GM21367 (cell line): ENCODE results near the gene NUDT3.
A peak's percentile ranks its signal among the peaks of the same experiment; 100 is the strongest.
"Not testable (repeated sequence)": the region's sequence is repeated elsewhere in the genome, so short reads cannot be mapped to it uniquely, and the experiment has no call there.

Source experiments
- ATAC-seq: cut with Tn5 transposase; IDR thresholded peaks from one replicate; pipeline ENCODE4 v1.9.1; 2021; ENCODE audit not compliant: unreplicated experiment

The NUDT3 gene

DNA sequence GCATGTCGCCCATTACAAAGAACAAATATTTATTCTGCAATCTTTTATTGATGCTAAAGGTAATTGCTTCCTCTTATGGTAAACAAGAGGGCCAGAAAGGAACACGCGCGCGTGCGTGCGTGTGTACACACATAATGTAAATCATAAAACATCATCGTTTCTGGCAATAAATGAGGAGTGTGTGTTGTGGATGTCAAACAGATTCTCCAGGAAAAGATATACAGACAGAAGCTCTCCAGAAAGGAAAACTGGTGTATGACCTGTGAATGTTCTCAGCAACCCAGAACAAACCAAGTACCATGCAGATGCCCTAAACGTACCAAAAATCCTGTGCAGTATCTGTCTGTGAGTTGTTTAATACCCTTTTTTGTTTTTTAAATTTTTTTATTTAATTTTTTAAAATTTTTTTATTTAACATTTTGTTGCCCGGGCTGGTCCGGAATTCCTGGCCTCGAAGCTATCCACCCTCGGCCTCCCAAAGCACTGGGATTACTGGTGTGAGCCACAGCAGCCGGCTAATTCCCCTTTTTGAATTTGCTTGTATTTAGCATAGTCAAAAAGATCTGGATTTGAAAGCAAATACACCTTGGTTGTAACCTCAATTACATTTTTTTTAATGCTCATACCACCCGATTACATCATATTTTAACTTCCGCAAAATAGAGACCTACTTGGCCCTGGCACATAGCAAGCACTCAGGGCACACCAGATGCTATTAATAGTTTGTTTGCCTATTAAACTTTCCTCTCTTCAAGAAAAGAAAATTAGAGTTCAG, 909 bp upstream of the NUDT3 start:
- ATAC-seq: no peak

DNA sequence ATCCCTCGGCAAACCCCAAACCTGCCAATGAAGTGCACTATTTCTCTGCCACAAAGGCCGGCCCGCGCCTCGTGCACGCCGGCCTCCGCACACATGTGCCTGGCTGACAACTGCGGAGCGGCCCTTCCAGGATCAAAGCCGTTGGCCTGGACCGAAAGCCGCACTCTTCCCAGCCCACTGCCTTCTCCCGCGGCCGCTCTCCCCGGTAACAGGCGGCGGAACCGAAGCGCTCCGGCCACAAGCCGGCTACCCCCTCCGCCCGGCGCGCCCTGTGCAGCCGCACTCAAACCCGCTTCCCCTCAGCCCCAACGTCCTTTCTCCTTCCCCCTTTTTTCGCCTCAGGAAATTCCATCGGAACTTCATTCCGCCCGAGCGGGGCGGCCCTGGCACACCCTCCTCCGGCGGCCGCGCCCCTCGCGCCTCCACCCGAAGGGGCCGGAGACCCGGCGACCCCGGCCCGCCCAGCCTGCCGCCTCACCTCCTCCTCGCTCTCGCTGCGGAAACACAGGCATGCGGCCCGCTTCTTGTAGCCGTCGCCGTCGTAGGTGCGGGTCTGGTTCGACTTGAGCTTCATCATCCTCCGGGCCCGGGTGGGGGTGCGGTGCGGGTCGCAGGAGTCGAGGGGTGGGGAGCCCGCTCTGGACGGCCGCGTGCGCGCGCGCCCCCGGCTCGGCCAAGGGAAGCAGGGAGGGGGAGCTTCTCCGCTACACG, 528 bp downstream of the NUDT3 start:
- peak; percentile 20 for ATAC-seq

DNA sequence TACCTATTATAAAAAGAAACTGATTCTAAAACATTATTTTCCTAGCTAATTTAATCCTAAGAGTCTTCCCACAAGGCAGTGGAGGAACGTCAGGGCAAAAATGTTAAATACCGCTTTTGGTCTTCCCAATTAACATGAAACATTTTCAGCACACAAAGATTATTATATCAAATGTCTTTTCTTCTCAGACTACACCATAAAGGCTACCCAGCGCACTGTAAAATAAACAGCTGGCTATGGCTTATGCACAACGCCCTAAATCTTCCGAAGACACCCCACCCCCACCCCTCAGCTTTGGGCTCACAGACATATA, 1.0 kb downstream of the NUDT3 start:
- ATAC-seq: no peak

DNA sequence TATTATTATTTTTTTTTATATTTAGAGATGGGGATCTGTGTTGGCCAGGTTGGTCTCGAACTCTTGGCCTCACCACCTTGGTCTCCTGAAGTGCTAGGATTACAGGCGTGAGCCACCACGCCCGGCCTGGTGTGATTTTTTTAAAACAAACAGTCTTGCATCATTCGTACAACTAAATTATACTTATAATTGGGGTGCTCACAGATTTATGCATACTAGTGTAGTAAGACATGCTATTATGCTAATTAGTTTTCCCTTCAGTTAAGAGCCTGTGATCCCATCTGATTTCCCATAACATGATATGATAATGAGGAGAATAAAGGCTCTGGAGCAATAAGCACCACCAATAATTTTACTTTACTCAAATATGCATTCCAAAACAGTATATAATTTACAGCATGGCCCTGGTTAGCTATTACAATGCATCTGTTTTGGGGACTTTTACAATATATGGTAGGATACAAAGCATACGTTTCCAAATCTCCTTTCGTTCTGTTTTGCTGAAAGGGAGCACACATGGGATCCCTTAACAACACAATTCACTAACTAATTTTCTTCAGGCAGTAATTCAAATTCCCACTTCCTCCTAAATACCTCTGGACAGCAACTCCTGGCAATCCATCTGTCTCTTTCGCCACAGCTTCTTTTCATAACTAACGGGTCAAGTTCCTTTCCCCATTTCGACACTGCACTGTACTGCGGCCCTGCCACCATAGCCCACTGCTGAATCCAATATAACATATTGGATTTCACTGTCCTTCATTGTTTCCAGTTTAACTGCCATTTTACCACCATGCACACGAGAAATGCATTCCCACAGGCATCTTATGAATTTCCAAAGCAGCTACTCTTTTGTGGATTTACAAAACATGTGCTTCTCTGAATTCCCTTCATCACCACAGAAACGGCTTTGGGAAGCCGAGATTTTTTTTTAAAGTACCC, 1.7 kb downstream of the NUDT3 start:
- ATAC-seq: no peak

DNA sequence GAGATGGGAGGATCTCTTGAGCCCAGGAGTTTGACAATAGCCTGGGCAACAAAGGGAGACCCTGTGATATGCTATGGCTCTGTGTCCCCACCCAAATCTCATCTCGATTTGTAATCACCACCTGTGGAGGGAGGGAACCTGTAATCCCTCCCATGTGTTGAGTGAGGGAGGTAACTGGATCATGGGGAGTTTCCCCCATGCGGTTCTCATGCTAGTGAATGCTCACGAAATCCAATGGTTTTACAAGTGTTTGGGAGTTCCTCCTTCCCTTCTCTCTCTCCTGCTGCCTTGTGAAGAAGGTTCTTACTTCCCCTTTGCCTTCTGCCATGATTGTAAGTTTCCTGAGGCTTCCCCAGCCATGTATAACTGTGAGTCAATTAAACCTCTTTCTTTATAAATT, 3.4 kb downstream of the NUDT3 start:
- no peak for ATAC-seq

DNA sequence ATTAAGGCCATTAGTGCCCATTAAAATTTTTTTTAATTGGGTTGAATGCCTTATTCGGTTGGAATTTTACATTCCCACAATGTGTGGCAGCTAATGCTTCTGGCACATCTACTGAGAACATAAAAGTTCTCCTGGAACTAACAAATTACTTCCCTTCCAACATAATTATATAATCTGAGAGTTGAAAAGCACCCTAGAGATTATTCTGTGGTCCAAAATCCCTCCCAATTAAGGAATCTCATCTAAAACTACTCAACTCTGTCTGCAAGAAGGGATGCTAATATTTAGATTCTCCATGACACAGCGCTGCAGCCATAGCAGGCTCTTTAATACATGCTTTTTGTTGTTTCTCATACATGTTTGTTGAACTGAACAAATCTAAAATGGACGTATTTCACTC, 4.0 kb downstream of the NUDT3 start:
- no peak for ATAC-seq

DNA sequence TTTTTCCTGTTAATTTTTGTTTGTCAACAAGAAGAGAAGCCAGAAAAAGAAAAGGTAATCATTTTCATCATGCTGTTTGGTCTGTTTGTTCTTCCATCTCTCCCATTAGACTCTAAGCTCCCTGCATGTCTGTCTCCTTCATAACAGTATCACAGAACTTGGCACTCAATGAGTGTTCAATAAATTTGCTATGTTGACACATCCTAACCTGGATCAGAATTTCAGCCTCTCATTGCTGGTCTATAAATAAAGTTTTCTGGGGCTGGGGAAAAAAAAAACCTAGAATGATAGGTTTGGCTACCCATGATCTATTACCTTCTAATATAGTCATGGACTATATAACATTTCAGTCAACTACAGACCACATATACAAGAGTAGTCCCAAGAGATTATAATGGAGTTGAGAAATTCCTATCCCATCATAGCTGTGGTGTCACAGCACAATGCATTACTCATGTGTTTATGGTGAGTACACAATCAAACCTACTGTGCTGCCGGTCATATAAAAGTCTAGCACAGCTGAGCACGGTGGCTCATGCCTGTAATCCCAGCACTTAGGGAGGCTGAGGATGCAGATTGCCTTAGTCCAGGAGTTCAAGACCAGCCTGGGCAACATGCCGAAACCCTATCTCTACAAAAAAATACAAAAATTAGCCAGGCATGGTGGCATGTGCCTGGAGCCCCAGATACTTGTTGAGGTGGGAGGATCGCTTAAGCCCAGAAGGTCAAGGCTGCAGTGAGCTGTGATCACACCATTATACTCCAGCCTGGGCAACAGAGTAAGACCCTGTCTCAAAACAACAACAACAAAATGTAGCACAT, 5.9 kb downstream of the NUDT3 start:
- ATAC-seq: no peak

DNA sequence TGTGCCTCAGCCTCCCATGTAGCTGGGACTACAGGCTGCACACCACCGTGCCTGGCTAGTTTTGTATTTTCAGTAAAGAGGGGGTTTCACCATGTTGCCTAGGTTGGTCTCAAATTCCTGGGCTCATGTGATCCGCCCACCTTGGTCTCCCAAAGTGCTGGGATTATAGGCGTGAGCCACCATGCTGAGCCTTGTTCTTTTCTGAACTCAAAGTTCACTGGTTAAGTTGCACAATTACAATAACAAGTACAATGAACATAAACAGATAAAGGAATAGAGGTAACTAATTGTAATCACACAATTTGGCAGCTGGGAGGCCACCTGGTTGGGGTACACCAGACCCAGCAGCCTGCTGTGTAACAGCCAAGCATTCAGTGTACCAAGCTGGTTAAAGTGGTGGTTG, 6.7 kb downstream of the NUDT3 start:
- ATAC-seq: no peak

DNA sequence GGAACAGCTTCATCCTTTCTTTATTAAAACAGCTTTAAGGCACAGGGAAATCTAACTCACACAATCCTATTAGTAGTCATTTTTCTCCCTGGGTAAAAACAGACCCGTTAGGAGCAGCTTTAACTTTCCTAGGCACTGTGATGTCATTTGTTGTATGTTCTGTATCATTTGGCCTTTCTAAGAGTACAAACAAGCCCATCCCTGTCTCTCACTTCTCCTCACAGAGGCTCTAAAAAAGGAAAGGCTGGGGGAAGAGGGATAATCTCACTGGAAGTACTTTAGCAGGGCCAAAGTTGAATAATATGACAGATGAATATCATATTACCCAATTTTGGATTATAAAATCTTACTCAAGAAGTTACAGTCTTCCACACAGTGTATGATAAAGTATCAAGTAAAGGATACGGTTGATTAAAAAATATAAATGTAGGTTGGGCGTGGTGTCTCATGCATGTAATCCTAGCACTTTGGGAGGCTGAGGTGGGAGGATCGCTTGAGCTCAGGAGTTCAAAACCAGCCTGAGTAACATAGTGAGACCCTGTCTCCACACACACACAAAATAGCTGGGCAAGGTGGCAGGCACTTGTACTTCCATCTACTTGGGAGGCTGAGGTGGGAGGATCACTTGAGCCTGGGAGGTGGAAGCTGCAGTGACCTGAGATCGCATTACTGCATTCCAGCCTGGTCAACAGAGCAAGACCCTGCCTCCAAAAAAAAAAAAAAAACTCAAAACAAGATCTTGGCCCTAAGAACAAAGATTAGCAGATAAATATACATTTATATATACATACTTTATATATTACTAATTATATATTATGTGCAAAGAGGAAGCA, 7.9 kb downstream of the NUDT3 start:
- no peak for ATAC-seq

DNA sequence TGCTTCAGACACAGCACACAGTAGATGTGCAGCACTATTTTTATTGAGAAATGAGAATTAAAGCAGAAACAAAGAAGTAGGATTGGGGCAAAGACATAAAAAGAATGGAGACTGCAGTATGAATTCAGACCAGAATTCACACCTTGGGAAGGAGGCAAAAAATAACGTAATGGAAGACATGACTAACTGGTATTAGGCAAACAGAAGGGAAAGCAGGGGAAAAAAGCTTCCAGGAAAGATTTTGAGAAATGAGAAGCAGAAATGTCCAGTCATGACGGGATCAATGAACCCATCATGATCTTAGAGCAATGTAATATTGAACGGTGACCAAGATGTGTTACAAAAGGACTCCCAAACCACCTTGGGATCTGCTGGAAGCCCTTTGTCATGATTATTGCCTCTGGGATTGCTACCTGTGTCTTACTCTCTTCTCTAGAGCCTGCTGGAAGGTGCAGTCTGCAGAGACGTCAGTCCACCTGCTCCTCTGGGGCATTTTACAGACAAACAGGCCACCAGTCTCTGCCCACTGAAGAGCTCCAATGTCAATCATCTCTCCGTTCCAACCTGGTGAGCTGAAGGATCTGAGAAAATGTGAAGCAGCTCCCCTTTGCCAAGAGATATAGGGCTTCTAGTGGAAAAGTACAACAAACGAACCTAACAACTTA, 8.7 kb downstream of the NUDT3 start:
- no peak for ATAC-seq

DNA sequence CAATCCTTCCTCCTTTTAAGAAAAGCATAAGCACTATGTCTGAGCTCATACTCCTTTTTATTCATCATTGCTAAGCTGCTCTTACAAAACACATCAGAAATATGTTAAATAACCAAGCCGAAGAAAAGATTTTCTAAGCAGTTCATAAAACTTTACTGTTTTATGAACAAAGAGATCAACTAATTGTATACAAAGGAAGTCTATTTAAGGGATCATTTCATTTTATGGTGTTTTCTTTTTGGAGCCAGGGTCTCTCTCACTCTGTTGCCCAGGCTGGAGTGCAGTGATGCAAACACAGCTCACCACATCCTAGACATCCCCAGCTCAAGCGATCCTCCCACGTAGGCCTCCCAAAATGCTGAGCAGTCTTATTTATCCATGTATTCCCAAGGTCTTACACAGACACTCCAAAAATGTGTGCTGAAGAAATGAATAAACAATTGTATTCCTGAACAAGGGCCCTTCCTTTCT, 9.3 kb downstream of the NUDT3 start:
- ATAC-seq: no peak

DNA sequence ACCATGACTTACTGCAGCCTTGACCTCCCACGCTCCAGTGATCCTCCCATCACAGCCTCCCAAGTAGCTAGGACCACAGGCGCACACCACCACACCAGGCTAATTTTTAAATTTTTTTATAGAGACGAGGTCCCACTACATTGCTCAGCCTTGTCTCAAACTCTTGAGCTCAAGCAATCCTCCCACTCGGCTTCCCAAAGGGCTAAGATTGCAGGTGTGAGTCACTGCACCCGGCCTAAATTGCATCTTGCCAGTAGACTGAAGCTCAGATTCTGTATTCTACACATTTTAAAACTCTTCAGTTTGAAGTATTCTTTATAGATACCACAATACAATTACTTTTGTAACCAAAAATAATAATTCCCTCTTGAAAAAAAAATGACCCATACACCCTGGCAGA, 11.4 kb downstream of the NUDT3 start:
- ATAC-seq: no peak

DNA sequence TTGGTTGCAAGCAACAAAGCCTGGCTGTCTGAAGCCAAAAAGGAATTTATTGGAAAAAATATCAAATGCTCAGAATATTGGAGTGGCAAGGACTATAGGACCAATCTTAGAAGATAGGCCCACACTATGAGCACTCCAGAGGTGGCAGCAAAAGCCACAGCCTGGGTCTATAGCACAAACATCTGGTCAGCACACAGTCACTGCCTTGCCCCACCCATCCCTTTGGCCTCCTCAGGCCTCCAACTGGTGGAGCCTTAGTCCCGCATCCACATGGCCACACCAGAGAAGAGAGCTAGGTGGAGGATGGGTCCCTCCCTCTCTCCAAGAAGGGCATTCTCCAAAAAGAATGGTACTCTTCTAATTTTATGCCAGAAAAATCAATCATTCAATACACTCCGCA, 14.0 kb downstream of the NUDT3 start:
- ATAC-seq: no peak

DNA sequence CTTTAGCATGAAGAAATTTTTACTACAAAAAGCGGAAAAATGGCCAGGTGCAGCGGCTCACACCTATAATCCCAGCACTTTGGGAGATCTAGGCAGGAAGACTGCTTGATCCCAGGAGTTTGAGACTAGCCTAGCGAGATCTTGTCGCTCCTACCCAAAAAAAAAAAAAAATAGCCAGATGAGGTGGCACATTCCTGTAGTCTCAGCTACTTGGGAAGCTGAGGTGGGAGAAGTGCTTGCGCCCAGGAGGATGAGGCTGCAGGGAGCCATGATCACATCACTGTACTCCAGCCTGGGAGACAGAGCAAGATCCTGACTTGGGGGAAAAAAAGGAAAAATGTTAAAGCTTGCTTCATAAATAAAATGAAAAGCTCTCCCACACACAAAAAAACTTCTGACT, 14.5 kb downstream of the NUDT3 start:
- no peak for ATAC-seq

DNA sequence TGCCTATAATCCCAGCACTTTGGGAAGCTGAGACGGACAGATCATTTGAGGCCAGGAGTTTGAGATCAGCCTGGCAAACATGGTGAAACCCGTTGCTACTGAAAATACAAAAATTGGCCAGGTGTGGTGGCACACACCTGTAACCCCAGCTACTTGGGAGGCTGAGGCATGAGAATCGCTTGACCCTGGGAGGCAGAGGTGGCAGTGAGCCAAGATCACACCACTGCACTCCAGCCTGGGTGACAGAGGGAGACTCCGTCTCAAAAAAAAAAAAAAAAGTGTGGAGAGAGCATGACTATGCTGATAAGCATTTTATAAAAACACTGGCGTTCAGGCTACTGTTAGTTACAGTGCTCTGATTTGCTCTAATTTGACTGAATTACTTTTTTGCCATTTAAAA, 14.9 kb downstream of the NUDT3 start:
- not testable (repeated sequence) for ATAC-seq

DNA sequence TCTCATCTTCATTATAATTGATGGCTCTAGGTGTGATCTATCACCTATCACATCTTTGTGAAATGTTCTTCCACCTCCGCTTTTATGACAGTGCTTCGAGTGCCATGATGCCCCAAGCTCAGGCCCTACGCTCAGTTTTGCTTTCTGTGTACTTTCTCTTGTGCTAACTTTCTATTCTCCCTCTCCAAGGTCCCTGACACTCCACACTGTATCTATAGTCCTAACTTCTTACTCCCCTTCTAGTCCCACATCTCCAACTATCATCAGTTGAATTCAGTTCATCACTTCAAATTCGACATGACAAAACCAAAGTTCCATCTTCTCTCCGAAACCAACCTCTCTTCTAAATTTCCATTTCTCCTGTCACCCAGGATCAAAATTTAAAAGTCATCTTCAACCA, 16.6 kb downstream of the NUDT3 start:
- ATAC-seq: no peak

DNA sequence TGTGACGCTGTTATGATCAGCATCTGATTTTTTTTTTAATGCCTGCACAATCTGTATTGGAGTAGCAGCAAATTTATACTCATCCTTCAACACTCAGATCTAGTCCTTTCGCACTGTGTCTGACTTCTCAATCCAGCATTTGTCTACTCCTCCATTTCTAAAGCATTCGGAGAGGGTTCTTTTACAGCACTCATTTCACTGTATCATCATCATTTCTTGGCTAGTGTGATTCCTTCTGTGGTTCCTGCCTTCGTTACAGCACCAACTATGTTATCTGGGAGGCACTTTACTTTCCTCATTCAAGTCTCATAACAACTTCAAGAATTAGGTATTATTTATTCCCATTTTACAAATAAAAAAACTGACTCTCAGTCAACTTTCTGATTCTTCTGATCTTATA, 18.0 kb downstream of the NUDT3 start:
- no peak for ATAC-seq

DNA sequence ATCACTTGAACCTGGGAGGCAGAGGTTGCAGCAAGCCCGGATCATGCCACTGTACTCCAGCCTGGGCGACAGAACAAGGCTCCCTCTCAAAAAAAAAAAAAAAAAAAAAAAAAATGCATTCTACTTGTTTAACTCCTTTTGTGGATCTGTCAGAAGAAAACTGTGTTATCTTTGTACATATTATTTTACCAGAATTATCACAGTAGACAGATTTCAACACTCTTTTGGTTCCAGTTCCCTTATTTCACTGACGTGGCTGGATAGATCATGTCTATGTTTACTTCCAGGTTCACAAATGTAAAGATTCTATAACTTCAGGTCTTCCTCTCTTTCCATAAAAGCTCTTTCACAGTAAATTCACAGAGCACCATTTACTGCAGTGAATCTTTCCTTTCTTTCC, 18.4 kb downstream of the NUDT3 start:
- ATAC-seq: no peak

DNA sequence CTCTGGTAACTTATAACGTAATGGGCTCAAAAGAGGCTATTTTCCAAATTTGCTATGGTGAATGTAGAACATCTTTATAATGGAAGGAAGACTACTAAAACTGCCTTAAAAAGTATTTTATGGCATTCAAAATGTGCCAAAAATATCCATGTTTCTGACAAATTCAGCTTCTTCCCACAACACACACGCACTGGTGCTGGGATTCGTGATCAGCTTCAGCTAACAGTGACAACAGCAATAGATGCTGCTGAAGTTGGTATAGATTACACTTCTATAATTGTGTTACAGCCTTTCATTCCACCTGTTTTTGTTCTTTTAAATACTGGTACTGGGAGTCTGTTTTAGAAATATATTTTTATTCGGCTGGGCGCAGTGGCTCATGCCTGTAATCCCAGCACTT, 19.0 kb downstream of the NUDT3 start:
- no peak for ATAC-seq
